HG03064 (cell line): Measurements from ENCODE around the gene SLC12A5.

Source experiments
- ATAC-seq: cut with Tn5 transposase; IDR thresholded peaks from one replicate; pipeline ENCODE4 v1.9.1; 2021; ENCODE audit warnings: low read depth; ENCODE audit not compliant: unreplicated experiment

SLC12A5 gene

GRCh38 chr20:46051556-46052308 lies 22.7 kb downstream of the SLC12A5 start:
- no peak for ATAC-seq

GRCh38 chr20:46053416-46053815 lies 24.4 kb downstream of the SLC12A5 start:
- no peak for ATAC-seq

- no peak for ATAC-seq
Measured at GRCh38 chr20:46054606-46055005, 25.6 kb downstream of the SLC12A5 start.

- no peak for ATAC-seq
Measured at GRCh38 chr20:46055269-46055668, 26.3 kb downstream of the SLC12A5 start.

GRCh38 chr20:46056027-46056833 lies 27.2 kb downstream of the SLC12A5 start:
- no peak for ATAC-seq

- no peak for ATAC-seq
Measured at GRCh38 chr20:46056970-46057855, 28.2 kb downstream of the SLC12A5 start.

- no peak for ATAC-seq
Measured at GRCh38 chr20:46057856-46058598, 29.0 kb downstream of the SLC12A5 start.

GRCh38 chr20:46058599-46059281 lies 29.7 kb downstream of the SLC12A5 start:
- no peak for ATAC-seq

- no peak for ATAC-seq
Measured at GRCh38 chr20:46060301-46060881, 31.4 kb downstream of the SLC12A5 start.

GRCh38 chr20:46060975-46061374 lies 32.0 kb downstream of the SLC12A5 start:
- no peak for ATAC-seq

- no peak for ATAC-seq
Measured at GRCh38 chr20:46062151-46062550, 33.1 kb downstream of the SLC12A5 start.

GRCh38 chr20:46062621-46063020 lies 33.6 kb downstream of the SLC12A5 start:
- no peak for ATAC-seq

GRCh38 chr20:46063151-46063550 lies 34.1 kb downstream of the SLC12A5 start:
- ATAC-seq: no peak

- ATAC-seq: no peak
Measured at GRCh38 chr20:46063652-46064054, 34.6 kb downstream of the SLC12A5 start.

GRCh38 chr20:46065006-46065405 lies 36.0 kb downstream of the SLC12A5 start:
- ATAC-seq: no peak

- ATAC-seq: no peak
Measured at GRCh38 chr20:46065691-46066090, 36.7 kb downstream of the SLC12A5 start.

- no peak for ATAC-seq
Measured at GRCh38 chr20:46070215-46070900, 41.3 kb downstream of the SLC12A5 start.

- no peak for ATAC-seq
Measured at GRCh38 chr20:46071573-46071972, 42.6 kb downstream of the SLC12A5 start.

- ATAC-seq: no peak
Measured at GRCh38 chr20:46073024-46073423, 44.0 kb downstream of the SLC12A5 start.
